Measurements from ENCODE around the gene EXOC6B. TPM values are rescaled to one million over a fixed set of nuclear protein-coding genes. Genes with fewer than 3 reads are reported as not detected.

The EXOC6B gene
- total RNA-seq, 1 donor from 2014 or later: 32.2 TPM

GRCh38 chr2:72439892-72440291 is 385.9 kb downstream of the EXOC6B start:
- H3K27ac Mint-ChIP-seq (ENCODE audit: unreplicated experiment): no peak overlapping the region
- H3K36me3 Mint-ChIP-seq (ENCODE audit: low read depth): peaks cover 15% of the 10 kb centered on the region
- no peaks in the 10 kb centered on the region for H3K27me3 Mint-ChIP-seq (ENCODE audit: low read depth)
- H3K9me3 Mint-ChIP-seq (ENCODE audit: low read depth): peaks cover 24% of the 10 kb centered on the region
- DNase-seq (ENCODE audit: low spot score): no peak
- H3K4me3 Mint-ChIP-seq (ENCODE audit: unreplicated experiment): no peak overlapping the region
- H3K4me1 Mint-ChIP-seq (ENCODE audit: low read depth): no peaks in the 10 kb centered on the region
- no peak for TF ChIP-seq CTCF (IDR thresholded peaks at IDR 0.05)

GRCh38 chr2:72438364-72438763 is 387.5 kb downstream of the EXOC6B start:
- H3K9me3 Mint-ChIP-seq (ENCODE audit: low read depth): peaks cover 37% of the 10 kb centered on the region
- H3K36me3 Mint-ChIP-seq (ENCODE audit: low read depth): peaks cover 20% of the 10 kb centered on the region
- no peaks in the 10 kb centered on the region for H3K27me3 Mint-ChIP-seq (ENCODE audit: low read depth)
- no peak for TF ChIP-seq CTCF (IDR thresholded peaks at IDR 0.05)
- H3K4me3 Mint-ChIP-seq (ENCODE audit: unreplicated experiment): no peak overlapping the region
- H3K27ac Mint-ChIP-seq (ENCODE audit: unreplicated experiment): no peak overlapping the region
- DNase-seq (ENCODE audit: low spot score): no peak
- no peaks in the 10 kb centered on the region for H3K4me1 Mint-ChIP-seq (ENCODE audit: low read depth)

GRCh38 chr2:72431737-72432136 is 394.1 kb downstream of the EXOC6B start:
- H3K9me3 Mint-ChIP-seq (ENCODE audit: low read depth): peaks cover 35% of the 10 kb centered on the region
- no peaks in the 10 kb centered on the region for H3K27me3 Mint-ChIP-seq (ENCODE audit: low read depth)

GRCh38 chr2:72427022-72427861 is 398.6 kb downstream of the EXOC6B start:
- Mint-ChIP-seq H3K27me3 (ENCODE audit: low read depth) (no peaks in the 10 kb centered on the region), H3K27ac (ENCODE audit: unreplicated experiment) (no peak overlapping the region), H3K36me3 (ENCODE audit: low read depth) (peaks cover 3% of the 10 kb centered on the region), H3K4me1 (ENCODE audit: low read depth) (no peaks in the 10 kb centered on the region), H3K9me3 (ENCODE audit: low read depth) (peaks cover 3% of the 10 kb centered on the region), H3K4me3 (ENCODE audit: unreplicated experiment) (no peak overlapping the region)
- DNase-seq (ENCODE audit: low spot score): no peak
- no peak for TF ChIP-seq CTCF (IDR thresholded peaks at IDR 0.05)

More at GRCh38 chr2:72431737-72432136, 394.1 kb downstream of the EXOC6B start:
- Mint-ChIP-seq H3K4me3 (ENCODE audit: unreplicated experiment) (no peak overlapping the region), H3K36me3 (ENCODE audit: low read depth) (peaks cover 21% of the 10 kb centered on the region), H3K27ac (ENCODE audit: unreplicated experiment) (no peak overlapping the region), H3K4me1 (ENCODE audit: low read depth) (no peaks in the 10 kb centered on the region)
- no peak for TF ChIP-seq CTCF (IDR thresholded peaks at IDR 0.05)
- DNase-seq (ENCODE audit: low spot score): no peak

- Mint-ChIP-seq H3K4me1 (ENCODE audit: low read depth) (no peaks in the 10 kb centered on the region), H3K36me3 (ENCODE audit: low read depth) (peaks cover 6% of the 10 kb centered on the region), H3K27me3 (ENCODE audit: low read depth) (no peaks in the 10 kb centered on the region), H3K27ac (ENCODE audit: unreplicated experiment) (no peak overlapping the region), H3K4me3 (ENCODE audit: unreplicated experiment) (no peak overlapping the region), H3K9me3 (ENCODE audit: low read depth) (peaks cover 1% of the 10 kb centered on the region)
- no peak for TF ChIP-seq CTCF (IDR thresholded peaks at IDR 0.05)
- DNase-seq (ENCODE audit: low spot score): no peak
These were observed 399.8 kb downstream of the EXOC6B start for GRCh38 chr2:72425996-72426395.

Measured in chondrocyte (in vitro differentiated cells).